Activated naive CD8-positive, alpha-beta T cell treated with anti-CD3 and anti-CD28 coated beads, Interleukin-2, amount 50 U/mL, for 24 hours (primary cell): Measurements from ENCODE around the gene UBE2L3.
"Not testable (repeated sequence)": the region's sequence is repeated elsewhere in the genome, so short reads cannot be mapped to it uniquely, and the experiment has no call there.

Experiments used
- ATAC-seq: fragments of 150-1000 bp; cut with Tn5 transposase; one replicate; pipeline ENCODE4 v1.10.0; 2021
- DNase-seq: peaks from one replicate; pipeline ENCODE4 v3.0.0; 2021
- H3K27ac Mint-ChIP-seq: one replicate; pipeline ENCODE4 v1.8.0; 2021; ENCODE audit warnings: mild to moderate bottlenecking, mixed read lengths
- H3K27me3 Mint-ChIP-seq: one replicate; pipeline ENCODE4 v1.8.0; 2021; ENCODE audit warnings: mixed read lengths
- H3K36me3 Mint-ChIP-seq: one replicate; pipeline ENCODE4 v1.8.0; 2021; ENCODE audit warnings: low read depth, mixed read lengths
- H3K4me1 Mint-ChIP-seq: one replicate; pipeline ENCODE4 v1.8.0; 2021; ENCODE audit warnings: mixed read lengths
- H3K4me3 Mint-ChIP-seq: one replicate; pipeline ENCODE4 v1.8.0; 2021; ENCODE audit warnings: mild to moderate bottlenecking, moderate library complexity, mixed read lengths
- H3K9me3 Mint-ChIP-seq: one replicate; pipeline ENCODE4 v1.8.0; 2021; ENCODE audit warnings: mixed read lengths

UBE2L3 gene

GRCh38 chr22:21605887-21606564 is 38.5 kb downstream of the UBE2L3 start:
- Mint-ChIP-seq H3K36me3 (peaks cover 19% of the 10 kb centered on the region), H3K4me3 (no peak overlapping the region), H3K27me3 (no peaks in the 10 kb centered on the region), H3K9me3 (no peaks in the 10 kb centered on the region), H3K27ac (no peak overlapping the region), H3K4me1 (peaks cover 23% of the 10 kb centered on the region)
- ATAC-seq (no peak), DNase-seq (no peak)

GRCh38 chr22:21606775-21607174 is 39.3 kb downstream of the UBE2L3 start:
- ATAC-seq (no peak), DNase-seq (no peak)
- Mint-ChIP-seq H3K4me1 (peaks cover 23% of the 10 kb centered on the region), H3K9me3 (no peaks in the 10 kb centered on the region), H3K4me3 (no peak overlapping the region), H3K36me3 (peaks cover 27% of the 10 kb centered on the region), H3K27ac (no peak overlapping the region), H3K27me3 (no peaks in the 10 kb centered on the region)

GRCh38 chr22:21609556-21610157 is 42.1 kb downstream of the UBE2L3 start:
- H3K27ac Mint-ChIP-seq, ATAC-seq, DNase-seq, H3K9me3 Mint-ChIP-seq, H3K27me3 Mint-ChIP-seq, H3K4me3 Mint-ChIP-seq: not testable (repeated sequence)
- Mint-ChIP-seq H3K36me3 (peaks cover 32% of the 10 kb centered on the region), H3K4me1 (peaks cover 17% of the 10 kb centered on the region)

DNA sequence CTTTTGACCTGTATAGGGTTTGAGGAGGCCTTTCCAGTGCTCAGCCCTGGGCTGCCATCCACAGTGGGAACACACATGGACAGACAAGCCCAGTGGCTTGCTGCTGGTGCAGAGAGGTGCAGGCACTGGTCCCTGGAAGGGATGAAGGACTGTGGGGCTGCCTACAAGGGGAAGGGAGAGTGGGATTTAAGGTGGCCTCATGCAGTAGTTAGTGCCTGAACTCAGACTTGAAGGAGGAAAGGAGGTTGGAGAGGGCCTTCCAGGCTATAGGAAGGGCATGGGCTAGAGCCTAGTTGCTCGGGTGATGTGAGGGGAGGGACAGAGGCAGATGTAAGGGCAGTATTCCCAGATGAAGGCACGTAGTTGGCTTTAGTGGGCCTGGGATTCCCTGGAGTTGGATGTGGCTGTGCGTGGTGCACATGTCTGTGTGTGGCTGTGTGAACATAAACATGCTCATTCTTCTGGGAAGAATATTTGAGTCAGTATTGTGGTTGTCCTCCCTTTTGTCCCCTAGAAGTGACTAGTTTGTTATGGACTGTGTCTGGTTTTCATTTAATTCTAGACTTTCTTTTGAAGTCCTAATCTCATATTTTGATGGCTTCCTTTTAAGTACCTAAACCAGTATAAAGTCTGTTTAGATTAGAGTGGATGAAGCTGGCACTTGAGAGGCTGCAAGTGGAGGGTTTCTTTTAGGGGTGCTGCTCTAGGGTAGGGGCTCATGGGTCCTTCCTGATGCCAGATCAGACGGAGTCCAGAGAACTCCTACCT is 43.9 kb downstream of the UBE2L3 start:
- Mint-ChIP-seq H3K27ac (peak overlapping the region; percentile 25), H3K9me3 (no peaks in the 10 kb centered on the region), H3K36me3 (peaks cover 39% of the 10 kb centered on the region), H3K4me3 (no peak overlapping the region), H3K27me3 (no peaks in the 10 kb centered on the region), H3K4me1 (peaks cover 13% of the 10 kb centered on the region)
- no peak for ATAC-seq
- no peak for DNase-seq

- H3K36me3 Mint-ChIP-seq, result peaks cover 35% of the 10 kb centered on the region
- no peak for DNase-seq
- no peaks in the 10 kb centered on the region for H3K27me3 Mint-ChIP-seq
- no peaks in the 10 kb centered on the region for H3K9me3 Mint-ChIP-seq
- ATAC-seq, result no peak
- H3K4me1 Mint-ChIP-seq, result peaks cover 7% of the 10 kb centered on the region
- no peak overlapping the region for H3K4me3 Mint-ChIP-seq
- H3K27ac Mint-ChIP-seq, result no peak overlapping the region
These were observed 45.3 kb downstream of the UBE2L3 start for GRCh38 chr22:21612858-21613257.

DNA sequence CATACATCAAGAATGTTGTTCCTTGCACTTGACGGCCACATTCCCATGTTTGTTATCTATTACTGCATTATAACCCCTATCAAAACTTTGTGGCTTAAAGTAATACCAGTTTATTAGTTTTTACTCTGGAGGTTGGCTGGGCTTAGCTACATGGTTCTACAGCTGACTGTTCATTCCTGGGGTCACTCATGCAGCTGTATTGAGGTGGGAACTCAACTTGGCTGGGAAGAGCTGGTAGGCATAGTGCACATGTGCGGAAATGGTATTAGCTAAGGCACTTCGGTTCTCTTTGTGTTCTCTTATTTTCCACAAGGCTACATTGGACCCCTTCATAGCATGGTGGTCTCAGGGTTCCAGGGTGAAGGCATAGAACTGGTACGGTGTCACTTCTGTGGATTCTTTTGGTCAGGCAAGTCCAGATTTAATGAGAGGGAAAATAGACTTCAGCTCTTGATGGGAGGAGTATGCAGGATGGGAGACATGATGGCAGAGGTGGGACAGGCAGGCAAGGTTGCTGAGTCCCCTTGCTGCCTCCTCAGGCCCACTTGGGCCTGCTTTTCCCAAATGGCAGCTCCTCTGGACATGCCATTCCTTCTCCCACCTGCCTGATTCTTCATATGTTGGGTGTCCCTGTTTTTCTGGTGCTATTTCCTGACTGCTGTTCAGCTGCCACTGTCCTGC is 46.2 kb downstream of the UBE2L3 start:
- H3K4me1 Mint-ChIP-seq, result peaks cover 6% of the 10 kb centered on the region
- no peak overlapping the region for H3K4me3 Mint-ChIP-seq
- DNase-seq (no peak), ATAC-seq (no peak)
- no peaks in the 10 kb centered on the region for H3K9me3 Mint-ChIP-seq
- no peak overlapping the region for H3K27ac Mint-ChIP-seq
- H3K36me3 Mint-ChIP-seq, result peaks cover 34% of the 10 kb centered on the region
- H3K27me3 Mint-ChIP-seq, result no peaks in the 10 kb centered on the region

DNA sequence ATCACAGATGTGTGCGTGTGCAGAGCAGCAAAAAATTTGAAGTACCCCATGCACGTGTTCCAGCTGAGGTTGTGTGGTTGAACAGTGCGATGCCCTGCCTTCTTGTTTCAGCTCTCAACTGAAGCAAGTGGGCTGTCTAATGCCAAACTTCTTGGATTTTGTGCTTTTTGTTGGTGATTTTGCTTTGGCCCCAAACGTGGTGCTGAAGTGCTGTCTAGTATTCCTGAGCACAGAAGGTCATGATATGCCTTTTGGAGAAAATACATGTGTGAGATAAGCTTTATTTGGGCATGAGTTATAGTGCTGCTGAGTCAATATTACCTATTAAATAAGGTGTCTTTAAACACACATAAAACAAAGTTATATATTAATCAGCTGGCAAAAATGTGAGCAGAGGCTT is 48.2 kb downstream of the UBE2L3 start:
- no peak for ATAC-seq
- Mint-ChIP-seq H3K9me3 (no peaks in the 10 kb centered on the region), H3K4me3 (no peak overlapping the region), H3K27ac (no peak overlapping the region), H3K4me1 (peaks cover 9% of the 10 kb centered on the region), H3K36me3 (peaks cover 33% of the 10 kb centered on the region), H3K27me3 (no peaks in the 10 kb centered on the region)
- DNase-seq, result no peak

- not testable (repeated sequence) for H3K4me1 Mint-ChIP-seq, H3K27me3 Mint-ChIP-seq, ATAC-seq, H3K9me3 Mint-ChIP-seq, H3K27ac Mint-ChIP-seq, H3K4me3 Mint-ChIP-seq, DNase-seq
- peaks cover 23% of the 10 kb centered on the region for H3K36me3 Mint-ChIP-seq
These were observed 49.8 kb downstream of the UBE2L3 start for GRCh38 chr22:21617337-21617736.

DNA sequence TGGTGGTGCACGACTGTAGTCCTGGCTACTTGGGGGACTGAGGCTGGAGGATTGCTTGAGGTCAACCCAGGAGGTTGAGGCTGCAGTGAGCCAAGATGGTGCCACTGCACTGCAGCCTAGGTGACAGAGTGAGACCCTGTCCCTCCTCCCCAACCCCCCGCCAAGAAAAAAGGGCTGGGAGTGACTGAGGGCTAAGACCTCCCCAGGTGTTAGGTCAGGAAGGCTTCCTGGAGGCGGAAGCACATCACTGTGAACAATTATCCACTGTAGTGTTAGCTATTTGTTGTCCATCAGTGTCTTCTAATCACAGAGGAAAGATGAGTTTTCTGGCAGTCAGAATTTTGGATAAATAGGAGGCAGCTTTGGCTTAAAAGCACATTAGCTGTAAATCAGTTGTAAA is 53.5 kb downstream of the UBE2L3 start:
- Mint-ChIP-seq H3K9me3 (no peaks in the 10 kb centered on the region), H3K4me1 (peaks cover 16% of the 10 kb centered on the region), H3K27ac (peak overlapping the region; percentile 26), H3K36me3 (peaks cover 11% of the 10 kb centered on the region), H3K4me3 (no peak overlapping the region), H3K27me3 (no peaks in the 10 kb centered on the region)
- no peak for ATAC-seq
- no peak for DNase-seq

DNA sequence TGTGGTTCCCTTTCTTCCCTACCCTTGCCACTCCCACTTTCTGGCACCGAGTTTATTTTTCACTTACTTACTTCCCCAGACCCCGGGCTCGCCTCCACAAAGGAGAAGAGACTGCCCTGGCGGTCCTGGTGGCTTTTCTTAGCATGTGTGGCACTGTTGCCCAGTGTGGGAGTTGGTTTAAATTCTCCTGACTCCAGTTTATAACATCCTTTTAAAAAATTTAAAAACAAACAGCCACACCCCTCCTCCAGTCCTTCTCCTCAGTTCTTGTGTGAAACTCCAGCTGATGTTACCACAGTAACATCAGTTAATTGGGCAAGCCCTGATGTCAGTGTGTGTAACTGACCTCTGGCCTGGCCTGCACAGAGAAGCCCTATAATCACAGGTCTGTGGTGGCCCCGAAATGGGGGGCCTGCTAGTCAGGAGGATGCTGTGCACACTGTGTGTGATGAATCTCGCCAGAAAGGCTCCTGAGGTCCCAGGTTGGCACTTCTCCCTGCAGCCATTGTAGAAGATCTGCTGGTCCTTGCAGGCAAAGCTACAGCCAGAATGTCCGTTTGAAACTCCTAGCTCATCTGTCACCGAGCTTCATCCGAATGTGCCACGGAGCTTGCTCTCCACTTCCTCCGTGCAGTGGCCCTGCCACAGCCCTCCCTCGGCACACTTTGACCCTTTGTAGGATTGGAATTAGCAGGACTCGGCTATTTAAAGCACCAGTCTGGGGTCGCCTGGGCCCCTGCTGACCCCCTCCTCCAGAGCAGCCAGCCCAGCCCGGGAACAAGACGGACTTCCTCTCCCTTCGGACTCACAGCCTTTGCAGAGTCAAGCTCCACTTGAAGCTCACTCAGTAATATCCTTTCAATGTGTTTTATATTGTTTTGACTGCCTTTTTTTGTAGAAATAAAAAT is 54.8 kb downstream of the UBE2L3 start:
- Mint-ChIP-seq H3K27ac (peak overlapping the region; percentile 35), H3K9me3 (no peaks in the 10 kb centered on the region), H3K36me3 (peaks cover 18% of the 10 kb centered on the region), H3K27me3 (no peaks in the 10 kb centered on the region), H3K4me3 (no peak overlapping the region), H3K4me1 (peaks cover 24% of the 10 kb centered on the region)
- no peak for ATAC-seq
- DNase-seq, result no peak

DNA sequence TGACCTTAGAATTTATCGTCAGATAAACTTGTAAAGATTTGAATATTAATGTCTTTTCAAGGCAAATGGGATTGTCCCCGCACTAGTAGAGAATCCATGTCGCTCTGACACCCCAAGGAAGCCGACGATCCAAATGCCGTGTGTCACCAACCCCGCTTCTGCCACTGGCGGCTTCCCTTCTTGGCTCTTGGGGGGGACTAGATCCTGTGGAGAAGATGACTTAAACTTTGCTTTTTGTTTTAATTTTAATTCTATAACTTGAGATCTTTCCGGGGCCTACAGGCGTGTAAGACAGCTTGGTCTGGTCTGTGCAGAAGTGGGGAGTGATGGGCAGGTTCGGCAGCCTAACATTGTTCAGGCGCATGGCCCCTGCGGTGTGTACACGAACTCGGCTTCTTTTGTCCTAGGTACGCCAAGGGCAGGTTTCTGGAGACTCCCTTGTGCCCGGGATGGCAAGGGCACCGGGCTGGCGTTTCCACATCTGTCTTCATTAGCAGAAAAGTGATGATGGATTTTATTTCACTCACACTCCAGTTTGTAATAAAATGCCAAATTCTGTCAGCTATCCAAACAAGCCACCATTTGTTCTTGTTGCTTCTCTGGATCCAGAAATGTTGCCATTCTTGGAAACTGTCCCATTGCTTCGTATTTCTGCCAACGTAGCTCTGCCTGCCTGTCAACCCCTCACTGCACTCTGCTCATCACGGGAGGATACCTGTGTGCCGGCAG is 55.6 kb downstream of the UBE2L3 start:
- Mint-ChIP-seq H3K4me1 (peaks cover 32% of the 10 kb centered on the region), H3K27me3 (no peaks in the 10 kb centered on the region), H3K27ac (peak overlapping the region; percentile 35), H3K4me3 (no peak overlapping the region), H3K9me3 (no peaks in the 10 kb centered on the region), H3K36me3 (peaks cover 23% of the 10 kb centered on the region)
- ATAC-seq (no peak), DNase-seq (no peak)

GRCh38 chr22:21623648-21623970 is 56.1 kb downstream of the UBE2L3 start:
- DNase-seq (no peak), ATAC-seq (no peak)
- Mint-ChIP-seq H3K27ac (no peak overlapping the region), H3K4me3 (no peak overlapping the region), H3K27me3 (no peaks in the 10 kb centered on the region), H3K36me3 (peaks cover 26% of the 10 kb centered on the region), H3K4me1 (peaks cover 35% of the 10 kb centered on the region), H3K9me3 (no peaks in the 10 kb centered on the region)

DNA sequence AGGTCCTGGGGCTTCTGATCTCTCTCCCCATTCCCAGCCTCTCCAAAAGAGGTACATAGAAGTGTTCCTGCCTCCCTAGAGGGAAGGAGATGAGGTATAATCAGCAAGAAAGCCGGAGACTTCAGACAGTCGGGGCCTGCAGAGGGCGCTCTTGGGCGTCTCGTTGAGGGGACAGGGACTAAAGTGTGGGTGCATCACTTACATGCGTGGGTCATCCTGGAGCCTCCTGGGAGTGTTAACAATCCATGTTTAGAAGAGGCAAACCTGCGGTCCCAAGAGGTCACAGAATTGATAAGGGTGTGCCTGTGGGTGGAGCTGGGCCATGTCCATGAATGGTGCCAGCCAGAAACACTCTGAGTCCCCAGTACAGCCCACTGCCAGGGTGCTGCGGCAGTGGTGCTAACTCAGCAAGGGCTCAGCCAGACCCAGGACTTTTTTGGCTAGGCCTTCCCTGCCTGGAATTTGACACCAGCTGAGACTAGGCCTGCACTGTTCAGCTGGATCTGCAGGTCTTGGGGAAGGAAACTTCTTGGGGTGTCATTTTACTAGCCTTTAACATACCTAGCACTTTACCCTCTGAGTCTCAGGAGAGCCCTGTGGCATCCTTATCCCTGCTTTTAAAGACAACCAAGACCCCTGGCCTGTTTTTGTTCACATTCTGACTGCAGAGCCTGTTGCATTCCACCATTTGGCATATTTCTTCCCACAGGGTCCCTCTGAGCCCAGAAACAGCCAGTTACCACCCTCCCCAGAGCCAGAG is 56.8 kb downstream of the UBE2L3 start:
- Mint-ChIP-seq H3K27ac (peak overlapping the region; percentile 71), H3K4me1 (peaks cover 36% of the 10 kb centered on the region), H3K9me3 (no peaks in the 10 kb centered on the region), H3K4me3 (no peak overlapping the region), H3K36me3 (peaks cover 28% of the 10 kb centered on the region), H3K27me3 (no peaks in the 10 kb centered on the region)
- DNase-seq (peak; percentile 71), ATAC-seq (peak; percentile 3)
